ENCODE data around the gene DEGS2.

The DEGS2 gene

GRCh38 chr14:100104523-100105300 lies 54.7 kb downstream of the DEGS2 start:
- Histone ChIP-seq H3K36me3 (ENCODE audit: control insufficient read depth, insufficient read depth, low read length) (no peaks in the 10 kb centered on the region), H3K4me3 (ENCODE audit: low read depth, low read length) (no peak overlapping the region), H2AFZ (no peak overlapping the region), H3K27me3 (ENCODE audit: control insufficient read depth, insufficient read depth, low read length) (no peaks in the 10 kb centered on the region), H3K79me2 (peaks cover 4% of the 10 kb centered on the region), H3K4me2 (ENCODE audit: low read length) (no peak overlapping the region), H3K27ac (no peak overlapping the region), H3K9me3 (ENCODE audit: control insufficient read depth, low read length) (no peaks in the 10 kb centered on the region), H3K9ac (no peak overlapping the region), H3K4me1 (peaks cover 11% of the 10 kb centered on the region)
- TF ChIP-seq, protein P1, sequence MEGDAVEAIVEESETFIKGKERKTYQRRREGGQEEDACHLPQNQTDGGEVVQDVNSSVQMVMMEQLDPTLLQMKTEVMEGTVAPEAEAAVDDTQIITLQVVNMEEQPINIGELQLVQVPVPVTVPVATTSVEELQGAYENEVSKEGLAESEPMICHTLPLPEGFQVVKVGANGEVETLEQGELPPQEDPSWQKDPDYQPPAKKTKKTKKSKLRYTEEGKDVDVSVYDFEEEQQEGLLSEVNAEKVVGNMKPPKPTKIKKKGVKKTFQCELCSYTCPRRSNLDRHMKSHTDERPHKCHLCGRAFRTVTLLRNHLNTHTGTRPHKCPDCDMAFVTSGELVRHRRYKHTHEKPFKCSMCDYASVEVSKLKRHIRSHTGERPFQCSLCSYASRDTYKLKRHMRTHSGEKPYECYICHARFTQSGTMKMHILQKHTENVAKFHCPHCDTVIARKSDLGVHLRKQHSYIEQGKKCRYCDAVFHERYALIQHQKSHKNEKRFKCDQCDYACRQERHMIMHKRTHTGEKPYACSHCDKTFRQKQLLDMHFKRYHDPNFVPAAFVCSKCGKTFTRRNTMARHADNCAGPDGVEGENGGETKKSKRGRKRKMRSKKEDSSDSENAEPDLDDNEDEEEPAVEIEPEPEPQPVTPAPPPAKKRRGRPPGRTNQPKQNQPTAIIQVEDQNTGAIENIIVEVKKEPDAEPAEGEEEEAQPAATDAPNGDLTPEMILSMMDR (IDR thresholded peaks at IDR 0.05): no peak

GRCh38 chr14:100104006-100104352 lies 55.5 kb downstream of the DEGS2 start:
- H3K36me3 ChIP-seq (ENCODE audit: control insufficient read depth, insufficient read depth, low read length): no peaks in the 10 kb centered on the region
- no peaks in the 10 kb centered on the region for H3K9me3 ChIP-seq (ENCODE audit: control insufficient read depth, low read length)
- no peaks in the 10 kb centered on the region for H3K79me2 ChIP-seq
- H2AFZ ChIP-seq: no peak overlapping the region
- peaks cover 11% of the 10 kb centered on the region for H3K4me1 ChIP-seq
- H3K4me2 ChIP-seq (ENCODE audit: low read length): no peak overlapping the region
- no peak overlapping the region for H3K27ac ChIP-seq
- H3K9ac ChIP-seq: no peak overlapping the region
- TF ChIP-seq, protein P1 (IDR thresholded peaks at IDR 0.05): no peak
- H3K4me3 ChIP-seq (ENCODE audit: low read depth, low read length): no peak overlapping the region
- H3K27me3 ChIP-seq (ENCODE audit: control insufficient read depth, insufficient read depth, low read length): no peaks in the 10 kb centered on the region

GRCh38 chr14:100103250-100104005 lies 56.0 kb downstream of the DEGS2 start:
- Histone ChIP-seq H2AFZ (no peak overlapping the region), H3K27me3 (ENCODE audit: control insufficient read depth, insufficient read depth, low read length) (no peaks in the 10 kb centered on the region), H3K9ac (no peak overlapping the region), H3K9me3 (ENCODE audit: control insufficient read depth, low read length) (no peaks in the 10 kb centered on the region), H3K79me2 (no peaks in the 10 kb centered on the region), H3K4me2 (ENCODE audit: low read length) (no peak overlapping the region), H3K36me3 (ENCODE audit: control insufficient read depth, insufficient read depth, low read length) (no peaks in the 10 kb centered on the region), H3K4me1 (peaks cover 8% of the 10 kb centered on the region), H3K27ac (no peak overlapping the region), H3K4me3 (ENCODE audit: low read depth, low read length) (no peak overlapping the region)
- TF ChIP-seq, protein P1 (IDR thresholded peaks at IDR 0.05): no peak

DNA sequence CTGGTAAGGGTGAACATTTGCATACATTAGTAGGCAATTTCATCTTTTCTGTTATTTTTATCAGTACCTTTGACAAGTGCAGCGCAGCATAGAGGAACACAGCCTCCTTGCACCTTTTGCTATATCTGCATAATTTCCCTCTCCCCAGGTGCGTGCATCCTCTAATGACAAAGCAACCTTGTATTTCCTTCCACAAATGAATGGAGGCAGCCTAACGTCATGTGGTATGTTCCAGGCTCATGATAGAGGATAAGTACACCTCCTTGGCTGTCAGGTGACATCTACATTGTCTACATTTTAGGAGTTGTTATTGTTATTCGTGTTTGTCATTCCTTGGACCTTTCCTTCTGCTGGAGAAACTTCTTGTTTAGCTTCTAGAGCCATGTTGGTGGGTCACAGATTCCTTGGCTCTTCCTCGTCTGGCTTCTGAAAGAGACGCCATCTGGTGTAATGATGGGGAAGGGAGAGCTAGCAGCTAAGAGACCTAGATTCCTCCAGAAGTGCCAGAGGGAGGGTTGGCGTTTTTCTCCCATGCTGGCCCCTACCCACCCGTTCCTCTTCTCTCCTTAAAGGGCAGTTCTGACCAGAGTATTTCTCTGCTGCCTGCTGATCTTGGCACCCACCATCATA lies 57.2 kb downstream of the DEGS2 start:
- Histone ChIP-seq H2AFZ (no peak overlapping the region), H3K4me1 (peaks cover 4% of the 10 kb centered on the region), H3K79me2 (no peaks in the 10 kb centered on the region), H3K27me3 (ENCODE audit: control insufficient read depth, insufficient read depth, low read length) (no peaks in the 10 kb centered on the region), H3K4me2 (ENCODE audit: low read length) (no peak overlapping the region), H3K9me3 (ENCODE audit: control insufficient read depth, low read length) (no peaks in the 10 kb centered on the region), H3K27ac (peak overlapping the region; percentile 59), H3K4me3 (ENCODE audit: low read depth, low read length) (no peak overlapping the region), H3K9ac (no peak overlapping the region), H3K36me3 (ENCODE audit: control insufficient read depth, insufficient read depth, low read length) (no peaks in the 10 kb centered on the region)
- TF ChIP-seq, protein P1 (IDR thresholded peaks at IDR 0.05): no peak
